ENCODE data around the gene TYW1B.
"Not testable (repeated sequence)": the region's sequence is repeated elsewhere in the genome, so short reads cannot be mapped to it uniquely, and the experiment has no call there.

GRCh38 chr7:72830567-72830966, 2.6 kb upstream of the TYW1B start:
- TF ChIP-seq CTCF, POLR2A, POLR2AphosphoS5 (IDR thresholded peaks at IDR 0.05): not testable (repeated sequence)

All from gastroesophageal sphincter (tissue), 3 donors.